HFFc6 (cell line): ENCODE data around the gene OPTN. TPM values are rescaled to one million over a fixed set of nuclear protein-coding genes. Genes with fewer than 3 reads are reported as not detected.

Experiments
- DNase-seq: peaks from one replicate; pipeline ENCODE4 v3.0.0-alpha.2; 2018
- H3K27ac Mint-ChIP-seq: 2 replicates; pipeline ENCODE4 v1.8.0; 2020; ENCODE audit warnings: mild to moderate bottlenecking, mixed read lengths
- H3K27me3 Mint-ChIP-seq: 2 replicates; pipeline ENCODE4 v1.8.0; 2021; ENCODE audit warnings: mild to moderate bottlenecking, moderate library complexity, mixed read lengths; ENCODE audit not compliant: insufficient read depth
- H3K36me3 Mint-ChIP-seq: 2 replicates; pipeline ENCODE4 v1.8.0; 2021; ENCODE audit warnings: low read depth, mixed read lengths
- H3K4me1 Mint-ChIP-seq: 2 replicates; pipeline ENCODE4 v1.8.0; 2020; ENCODE audit warnings: low read depth, mixed read lengths
- H3K4me3 Mint-ChIP-seq: 2 replicates; pipeline ENCODE4 v1.8.0; 2020; ENCODE audit warnings: mild to moderate bottlenecking, moderate library complexity, mixed read lengths
- H3K9me3 Mint-ChIP-seq: 2 replicates; pipeline ENCODE4 v1.8.0; 2020; ENCODE audit warnings: mild to moderate bottlenecking, mixed read lengths
- CTCF ChIP-seq: fragments of 200-600 bp; sonication (generic); IDR thresholded peaks from 2 replicates; pipeline ENCODE4 v1.5.0; 2021; ENCODE audit warnings: antibody characterized with exemption, mild to moderate bottlenecking
- total RNA-seq, 6 experiments: library from RNA; stranded (reverse); fragmentation: NEBNext Ultra II Directional; extraction: Animal tissue kit (Norgen Biotek cat#: 25700); gene quantifications; 2 replicates in 1 of 6; 3 replicates in 5 of 6; pipeline ENCODE4 v1.2.3, GENCODE V29; 2021

The OPTN gene
- total RNA-seq, 6 experiments from 2014 or later: 79.9 to 90.3 (median 83.0) TPM

DNA sequence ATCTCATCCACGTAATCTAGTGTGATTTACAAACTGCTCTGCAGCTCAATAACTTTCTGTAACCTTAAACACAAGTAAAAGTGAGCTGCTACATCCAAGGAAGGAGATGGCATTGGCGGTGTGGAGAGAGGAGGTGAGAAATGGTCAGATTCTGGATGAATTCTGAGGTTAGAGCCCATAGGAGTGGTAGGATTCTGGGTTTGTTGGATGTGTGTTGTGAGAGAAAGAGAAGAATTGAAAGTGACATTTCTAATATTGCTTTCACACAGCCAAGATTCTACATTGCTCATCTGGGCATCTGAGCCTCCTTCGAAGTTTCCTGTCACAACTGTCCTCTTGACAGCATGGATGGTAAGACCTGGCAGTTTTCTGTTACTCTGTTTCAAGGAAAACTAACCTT lies 63.9 kb downstream of the OPTN start:
- DNase-seq: no peak
- H3K27ac Mint-ChIP-seq: no peak overlapping the region
- H3K27me3 Mint-ChIP-seq: no peaks in the 10 kb centered on the region; the same call in 1 of the 2 replicates
- H3K4me1 Mint-ChIP-seq: peaks cover 26% of the 10 kb centered on the region
- no peak overlapping the region for H3K4me3 Mint-ChIP-seq
- TF ChIP-seq CTCF: no peak
- peaks cover 5% of the 10 kb centered on the region for H3K36me3 Mint-ChIP-seq
- no peaks in the 10 kb centered on the region for H3K9me3 Mint-ChIP-seq

DNA sequence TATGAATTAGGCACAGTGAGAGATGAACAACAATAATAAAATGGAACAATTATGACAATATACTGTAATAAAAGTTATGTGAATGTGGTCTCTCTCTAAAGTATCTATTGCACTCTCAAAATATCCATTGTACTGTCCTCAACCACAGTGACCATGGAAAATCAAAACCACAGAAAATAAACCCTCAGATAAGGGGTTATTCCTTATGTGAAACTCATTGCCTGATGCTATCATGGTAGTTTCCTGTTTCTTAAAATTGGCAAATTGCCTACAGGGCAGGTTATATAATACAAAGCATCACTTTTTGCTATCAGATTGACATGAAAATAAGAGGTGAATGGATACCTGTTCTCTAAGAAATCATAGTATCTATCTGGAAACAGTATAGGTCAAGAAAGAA lies 65.2 kb downstream of the OPTN start:
- H3K4me3 Mint-ChIP-seq: no peak overlapping the region
- no peak overlapping the region for H3K27ac Mint-ChIP-seq
- H3K9me3 Mint-ChIP-seq: no peaks in the 10 kb centered on the region
- H3K27me3 Mint-ChIP-seq: no peaks in the 10 kb centered on the region; the same call in 1 of the 2 replicates
- no peak for DNase-seq
- no peak for TF ChIP-seq CTCF
- H3K36me3 Mint-ChIP-seq: peaks cover 5% of the 10 kb centered on the region
- H3K4me1 Mint-ChIP-seq: peaks cover 20% of the 10 kb centered on the region

- Mint-ChIP-seq H3K4me1 (peaks cover under 1% of the 10 kb centered on the region), H3K9me3 (no peaks in the 10 kb centered on the region), H3K4me3 (no peak overlapping the region), H3K36me3 (peaks cover 5% of the 10 kb centered on the region), H3K27ac (no peak overlapping the region), H3K27me3 (no peaks in the 10 kb centered on the region; the same call in 1 of the 2 replicates)
- no peak for TF ChIP-seq CTCF
- no peak for DNase-seq
Observed at GRCh38 chr10:13167568-13167967, 67.6 kb downstream of the OPTN start.

- TF ChIP-seq CTCF: no peak
- Mint-ChIP-seq H3K27ac (no peak overlapping the region), H3K9me3 (no peaks in the 10 kb centered on the region)
Observed at GRCh38 chr10:13168781-13169180, 68.8 kb downstream of the OPTN start.

GRCh38 chr10:13173616-13174015 lies 73.7 kb downstream of the OPTN start:
- DNase-seq: no peak
- no peaks in the 10 kb centered on the region; the same call in 1 of the 2 replicates for H3K36me3 Mint-ChIP-seq
- no peaks in the 10 kb centered on the region for H3K9me3 Mint-ChIP-seq
- H3K27me3 Mint-ChIP-seq: no peaks in the 10 kb centered on the region
- no peaks in the 10 kb centered on the region for H3K4me1 Mint-ChIP-seq
- no peak overlapping the region for H3K27ac Mint-ChIP-seq
- no peak for TF ChIP-seq CTCF
- no peak overlapping the region for H3K4me3 Mint-ChIP-seq

More at GRCh38 chr10:13168781-13169180, 68.8 kb downstream of the OPTN start:
- H3K4me1 Mint-ChIP-seq: no peaks in the 10 kb centered on the region
- no peaks in the 10 kb centered on the region; the same call in 1 of the 2 replicates for H3K27me3 Mint-ChIP-seq
- peaks cover 5% of the 10 kb centered on the region for H3K36me3 Mint-ChIP-seq
- no peak overlapping the region for H3K4me3 Mint-ChIP-seq
- no peak for DNase-seq

DNA sequence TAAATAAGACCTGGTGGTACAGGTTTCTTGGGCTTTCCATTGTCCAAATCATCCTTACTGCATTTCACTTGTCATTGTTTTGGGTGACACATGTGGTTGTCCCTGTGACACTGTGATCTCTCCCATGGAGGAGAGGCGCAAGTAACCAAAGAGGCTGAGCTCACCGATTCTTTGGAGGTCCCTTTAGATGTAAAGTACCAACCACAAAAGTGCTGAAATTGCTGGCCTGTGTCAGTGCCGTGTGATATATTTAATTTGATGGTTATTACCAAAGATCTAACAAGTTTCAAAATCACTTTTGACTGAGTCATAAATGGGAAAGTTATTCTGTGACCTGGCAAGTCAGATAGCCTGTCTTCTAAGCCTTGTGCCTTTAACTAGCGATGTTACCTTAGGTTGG lies 80.8 kb downstream of the OPTN start:
- no peak for TF ChIP-seq CTCF
- DNase-seq: no peak
- Mint-ChIP-seq H3K4me3 (no peak overlapping the region), H3K27ac (no peak overlapping the region), H3K36me3 (no peaks in the 10 kb centered on the region; the same call in 1 of the 2 replicates), H3K9me3 (no peaks in the 10 kb centered on the region), H3K27me3 (no peaks in the 10 kb centered on the region), H3K4me1 (no peaks in the 10 kb centered on the region)
